ENCODE data around the gene MORN3.

MORN3 gene

DNA sequence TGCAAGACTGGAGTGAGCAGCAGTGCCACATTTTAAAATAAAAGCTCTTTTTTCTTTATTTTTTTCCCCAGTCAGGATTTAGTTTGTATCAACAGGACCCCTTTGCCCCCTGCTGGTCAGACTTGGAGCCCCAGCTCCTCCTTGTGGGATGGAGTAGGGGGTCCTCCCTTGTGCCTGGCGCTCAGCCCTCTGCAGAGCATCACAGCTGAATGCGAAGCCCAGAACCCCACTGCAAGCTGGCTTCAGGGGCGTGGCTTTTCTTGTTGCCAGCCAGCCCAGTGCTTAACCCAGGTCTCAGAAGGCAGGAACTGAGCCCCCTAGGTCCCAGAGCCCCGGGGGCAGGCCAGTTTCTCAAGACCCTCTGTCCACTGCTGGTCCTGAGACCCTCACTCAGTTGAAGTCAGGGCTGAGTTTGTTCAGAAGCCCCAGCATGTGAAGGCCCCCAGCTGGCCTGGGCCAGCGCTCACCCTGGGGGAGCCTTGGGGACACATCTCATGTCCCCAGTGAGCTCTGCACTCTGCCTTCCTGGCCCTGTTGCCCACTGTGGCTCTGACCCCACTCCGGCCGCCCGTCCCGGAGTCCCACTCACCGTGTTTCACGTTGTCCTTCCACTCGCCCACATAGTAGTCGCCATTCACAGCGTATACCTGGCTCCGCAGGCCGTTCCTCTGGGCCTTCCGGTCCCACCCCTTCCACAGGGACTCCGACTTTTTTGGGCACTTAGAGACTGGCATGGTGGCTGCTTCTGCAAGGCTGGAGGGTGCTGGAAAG lies 519 bp downstream of the MORN3 start:
- TF ChIP-seq TAF1 (IDR thresholded peaks at IDR 0.05; ENCODE audit: borderline replicate concordance, insufficient read depth, low read length): no peak
- no peak for TF ChIP-seq SIN3A (IDR thresholded peaks at IDR 0.05; ENCODE audit: borderline replicate concordance, insufficient read depth, low read length)
- TF ChIP-seq POLR2AphosphoS5 (IDR thresholded peaks at IDR 0.05; ENCODE audit: low read depth, low read length): no peak
- TF ChIP-seq, protein P1, sequence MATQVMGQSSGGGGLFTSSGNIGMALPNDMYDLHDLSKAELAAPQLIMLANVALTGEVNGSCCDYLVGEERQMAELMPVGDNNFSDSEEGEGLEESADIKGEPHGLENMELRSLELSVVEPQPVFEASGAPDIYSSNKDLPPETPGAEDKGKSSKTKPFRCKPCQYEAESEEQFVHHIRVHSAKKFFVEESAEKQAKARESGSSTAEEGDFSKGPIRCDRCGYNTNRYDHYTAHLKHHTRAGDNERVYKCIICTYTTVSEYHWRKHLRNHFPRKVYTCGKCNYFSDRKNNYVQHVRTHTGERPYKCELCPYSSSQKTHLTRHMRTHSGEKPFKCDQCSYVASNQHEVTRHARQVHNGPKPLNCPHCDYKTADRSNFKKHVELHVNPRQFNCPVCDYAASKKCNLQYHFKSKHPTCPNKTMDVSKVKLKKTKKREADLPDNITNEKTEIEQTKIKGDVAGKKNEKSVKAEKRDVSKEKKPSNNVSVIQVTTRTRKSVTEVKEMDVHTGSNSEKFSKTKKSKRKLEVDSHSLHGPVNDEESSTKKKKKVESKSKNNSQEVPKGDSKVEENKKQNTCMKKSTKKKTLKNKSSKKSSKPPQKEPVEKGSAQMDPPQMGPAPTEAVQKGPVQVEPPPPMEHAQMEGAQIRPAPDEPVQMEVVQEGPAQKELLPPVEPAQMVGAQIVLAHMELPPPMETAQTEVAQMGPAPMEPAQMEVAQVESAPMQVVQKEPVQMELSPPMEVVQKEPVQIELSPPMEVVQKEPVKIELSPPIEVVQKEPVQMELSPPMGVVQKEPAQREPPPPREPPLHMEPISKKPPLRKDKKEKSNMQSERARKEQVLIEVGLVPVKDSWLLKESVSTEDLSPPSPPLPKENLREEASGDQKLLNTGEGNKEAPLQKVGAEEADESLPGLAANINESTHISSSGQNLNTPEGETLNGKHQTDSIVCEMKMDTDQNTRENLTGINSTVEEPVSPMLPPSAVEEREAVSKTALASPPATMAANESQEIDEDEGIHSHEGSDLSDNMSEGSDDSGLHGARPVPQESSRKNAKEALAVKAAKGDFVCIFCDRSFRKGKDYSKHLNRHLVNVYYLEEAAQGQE (IDR thresholded peaks at IDR 0.05; ENCODE audit: insufficient read depth in 1 of 2, low read depth in 2 of 2, low read length in 2 of 2): no peak
- no peak for TF ChIP-seq FOXP2 (optimal IDR thresholded peaks at IDR 0.05; ENCODE audit: borderline replicate concordance, extremely low read depth, extremely low read length, insufficient read depth)

DNA sequence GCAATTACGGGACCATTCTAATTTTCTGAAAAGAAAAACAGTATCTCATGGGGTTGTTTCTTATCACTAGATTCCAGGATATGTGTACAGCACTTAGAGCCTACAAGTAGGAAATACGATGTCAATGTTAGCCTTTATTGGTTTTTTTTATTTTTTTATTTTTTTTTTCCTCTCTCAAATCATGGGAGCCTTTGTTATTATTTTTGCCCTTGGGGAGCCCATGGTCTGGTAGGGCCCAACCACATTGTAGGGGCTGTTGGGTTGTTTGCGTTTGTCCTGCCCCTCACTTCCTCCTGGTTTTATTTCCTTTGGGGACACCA lies 5.9 kb downstream of the MORN3 start:
- no peak for TF ChIP-seq SIN3A (IDR thresholded peaks at IDR 0.05; ENCODE audit: borderline replicate concordance, insufficient read depth, low read length)
- TF ChIP-seq POLR2AphosphoS5 (IDR thresholded peaks at IDR 0.05; ENCODE audit: low read depth, low read length): no peak
- TF ChIP-seq, protein P1 (IDR thresholded peaks at IDR 0.05; ENCODE audit: insufficient read depth in 1 of 2, low read depth in 2 of 2, low read length in 2 of 2): no peak
- TF ChIP-seq FOXP2 (optimal IDR thresholded peaks at IDR 0.05; ENCODE audit: borderline replicate concordance, extremely low read depth, extremely low read length, insufficient read depth): no peak
- no peak for TF ChIP-seq TAF1 (IDR thresholded peaks at IDR 0.05; ENCODE audit: borderline replicate concordance, insufficient read depth, low read length)

DNA sequence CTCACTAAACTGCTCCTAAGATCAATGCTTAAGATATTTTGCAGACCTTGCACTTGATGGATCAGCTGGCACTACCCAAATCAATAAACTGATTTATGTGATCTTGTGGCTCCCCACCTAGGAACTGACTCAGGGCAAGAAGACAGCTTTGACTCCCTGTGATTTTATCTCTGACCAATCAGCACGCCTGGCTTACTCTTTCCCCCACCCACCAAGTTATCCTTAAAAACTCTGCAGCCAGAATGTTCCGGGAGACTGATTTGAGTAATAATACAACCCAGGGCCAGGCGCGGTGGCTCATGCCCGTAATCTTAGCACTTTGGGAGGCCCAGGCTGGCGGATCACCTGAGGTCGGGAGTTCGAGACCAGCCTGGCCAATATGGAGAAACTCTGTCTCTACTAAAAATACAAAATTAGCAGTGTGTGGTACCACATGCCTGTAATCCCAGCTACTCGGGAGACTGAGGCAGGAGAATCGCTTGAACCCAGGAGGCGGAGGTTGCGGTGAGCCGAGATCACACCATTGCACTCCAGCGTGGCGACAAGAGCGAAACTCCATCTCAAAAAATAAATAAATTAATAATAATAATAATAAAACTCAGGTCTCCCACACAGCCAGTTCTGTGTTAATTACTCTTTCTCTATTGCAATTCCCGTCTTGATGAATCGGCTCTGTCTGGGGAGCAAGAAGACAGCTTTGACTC lies 12.0 kb downstream of the MORN3 start:
- no peak for TF ChIP-seq FOXP2 (optimal IDR thresholded peaks at IDR 0.05; ENCODE audit: borderline replicate concordance, extremely low read depth, extremely low read length, insufficient read depth)

DNA sequence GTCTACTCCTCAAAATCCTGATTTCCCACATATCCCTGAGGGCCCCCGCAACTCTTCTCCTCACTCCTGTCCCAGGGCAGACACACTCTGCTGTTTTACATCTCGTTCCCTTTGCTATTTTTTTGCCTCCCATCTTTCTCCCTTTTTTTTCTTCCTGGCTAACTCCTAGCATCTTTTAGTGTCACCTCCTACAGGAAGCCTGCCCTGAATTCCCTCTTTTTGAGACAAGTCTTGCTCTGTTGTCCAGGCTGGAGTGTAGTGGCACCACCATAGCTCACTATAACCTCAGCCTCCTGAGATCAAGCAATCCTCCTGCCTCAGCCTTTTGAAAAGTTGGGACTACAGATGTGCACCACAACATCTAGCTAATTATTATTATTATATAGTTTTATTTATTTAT lies 13.3 kb downstream of the MORN3 start:
- TF ChIP-seq POLR2AphosphoS5 (IDR thresholded peaks at IDR 0.05; ENCODE audit: low read depth, low read length) (no peak), SIN3A (IDR thresholded peaks at IDR 0.05; ENCODE audit: borderline replicate concordance, insufficient read depth, low read length) (no peak), FOXP2 (optimal IDR thresholded peaks at IDR 0.05; ENCODE audit: borderline replicate concordance, extremely low read depth, extremely low read length, insufficient read depth) (no peak), TAF1 (IDR thresholded peaks at IDR 0.05; ENCODE audit: borderline replicate concordance, insufficient read depth, low read length) (no peak)
- TF ChIP-seq, protein P1 (IDR thresholded peaks at IDR 0.05; ENCODE audit: insufficient read depth in 1 of 2, low read depth in 2 of 2, low read length in 2 of 2): no peak

DNA sequence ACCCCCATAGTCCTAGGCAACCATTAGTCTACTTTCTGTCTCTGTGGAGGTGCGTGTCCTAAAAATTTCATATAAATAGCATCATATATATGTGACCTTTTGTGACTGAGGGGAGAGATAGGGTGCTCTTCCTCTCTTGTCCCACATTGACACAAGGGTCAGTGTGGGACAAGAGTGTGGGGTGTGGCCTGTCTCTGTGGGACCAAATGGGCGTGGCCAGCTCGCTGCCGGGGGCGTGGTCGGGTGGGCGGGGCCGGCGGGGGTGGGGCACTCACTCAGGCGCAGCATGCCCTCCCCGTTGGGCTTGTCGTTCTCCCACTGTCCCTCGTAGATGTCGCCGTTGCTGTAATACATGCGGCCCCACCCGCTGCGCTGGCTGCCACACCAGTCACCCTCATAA lies 15.5 kb downstream of the MORN3 start:
- TF ChIP-seq TAF1 (IDR thresholded peaks at IDR 0.05; ENCODE audit: borderline replicate concordance, insufficient read depth, low read length) (no peak), SIN3A (IDR thresholded peaks at IDR 0.05; ENCODE audit: borderline replicate concordance, insufficient read depth, low read length) (no peak), POLR2AphosphoS5 (IDR thresholded peaks at IDR 0.05; ENCODE audit: low read depth, low read length) (no peak), FOXP2 (optimal IDR thresholded peaks at IDR 0.05; ENCODE audit: borderline replicate concordance, extremely low read depth, extremely low read length, insufficient read depth) (no peak)
- TF ChIP-seq, protein P1 (IDR thresholded peaks at IDR 0.05; ENCODE audit: insufficient read depth in 1 of 2, low read depth in 2 of 2, low read length in 2 of 2): no peak

Measured in PFSK-1 (cell line).